GM15510 (cell line): ENCODE measurements around the gene OR51L1.
"Not testable (repeated sequence)": the region's sequence is repeated elsewhere in the genome, so short reads cannot be mapped to it uniquely, and the experiment has no call there.

ENCODE experiments used
- POLR2A ChIP-seq: IDR thresholded peaks from 3 replicates; pipeline ENCODE4 v1.6.1; 2011; ENCODE audit warnings: borderline replicate concordance; ENCODE audit not compliant: insufficient read length; ENCODE audit errors: extremely low read depth

OR51L1 gene

DNA sequence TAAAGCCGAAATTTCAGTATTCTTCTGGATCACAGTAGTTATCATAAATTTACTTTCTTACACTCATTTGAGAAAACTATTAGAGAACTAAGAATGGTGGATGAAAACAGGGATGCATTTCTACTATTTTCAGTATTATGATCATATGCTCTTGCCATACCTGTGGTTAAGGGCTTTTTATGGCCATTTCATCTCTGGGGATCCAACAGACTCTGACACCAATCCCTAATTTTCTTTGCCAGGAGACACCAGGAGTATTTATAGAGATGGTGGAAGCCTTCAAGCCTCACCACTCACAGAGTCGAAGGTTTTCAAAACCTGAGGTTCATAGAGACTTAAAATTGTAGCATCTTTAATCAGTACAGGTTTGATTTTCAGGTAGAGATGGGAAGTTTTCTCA is at the start of gene OR51L1:
Gene OR51L1, plus strand, starts transcription at position 301 of the 400 bp plus-strand sequence. CDS start 4,132 bp downstream, outside the sequence.
- no peak for TF ChIP-seq POLR2A

- no peak for TF ChIP-seq POLR2A
Measured at GRCh38 chr11:4947505-4947904, 47.1 kb upstream of the OR51L1 start, which contains the start of gene OR51A4. Gene OR51A4, minus strand, starts transcription at chr11:4947605. Its CDS starts 505 bp downstream, at chr11:4947100.

DNA sequence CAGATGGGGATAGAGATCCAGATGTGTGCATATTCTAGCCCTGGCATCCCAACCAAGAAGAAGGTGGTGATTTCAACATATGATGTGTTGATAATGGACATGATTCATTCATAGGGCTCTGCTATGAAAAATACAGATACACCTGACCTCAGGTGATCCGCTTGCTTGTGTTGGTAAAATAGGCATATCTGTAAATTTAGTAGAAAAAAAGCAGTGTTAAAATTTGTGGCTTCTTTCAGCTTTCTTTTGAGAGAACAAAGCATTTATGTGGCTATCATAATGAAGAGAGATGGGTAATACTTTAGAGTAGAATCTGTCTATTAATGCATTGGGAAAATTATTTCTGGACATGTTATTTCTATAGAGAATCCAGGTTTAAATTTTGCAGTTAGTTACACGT is 39.0 kb upstream of the OR51L1 start, which contains the start of gene OR51A2:
Gene OR51A2, minus strand, starts transcription at position 101 of the 400 bp plus-strand sequence. Its CDS starts 0 bp downstream, at position 101.
- TF ChIP-seq POLR2A: not testable (repeated sequence)

- TF ChIP-seq POLR2A: no peak
Measured at GRCh38 chr11:4957396-4957795, 37.3 kb upstream of the OR51L1 start.

DNA sequence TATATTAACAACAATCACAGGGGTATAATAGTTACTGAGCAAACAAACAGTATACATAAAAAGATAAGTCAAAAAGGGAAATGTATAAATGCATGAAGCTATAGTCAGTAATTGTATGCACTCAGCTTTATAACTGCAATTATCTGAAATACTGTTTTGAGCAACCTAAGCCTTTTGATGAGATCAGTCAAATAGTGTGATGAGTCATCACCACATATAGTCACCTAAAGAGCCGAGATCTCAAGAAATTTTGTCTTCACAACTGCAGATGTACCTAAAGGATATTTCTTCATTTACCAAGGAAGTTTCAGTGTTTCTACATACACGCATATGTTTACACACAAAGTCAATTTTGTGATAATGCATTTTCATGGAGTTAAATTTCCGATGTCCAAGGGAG is 33.8 kb upstream of the OR51L1 start:
- no peak for TF ChIP-seq POLR2A

GRCh38 chr11:4962816-4963215 is 31.8 kb upstream of the OR51L1 start:
- TF ChIP-seq POLR2A: no peak

DNA sequence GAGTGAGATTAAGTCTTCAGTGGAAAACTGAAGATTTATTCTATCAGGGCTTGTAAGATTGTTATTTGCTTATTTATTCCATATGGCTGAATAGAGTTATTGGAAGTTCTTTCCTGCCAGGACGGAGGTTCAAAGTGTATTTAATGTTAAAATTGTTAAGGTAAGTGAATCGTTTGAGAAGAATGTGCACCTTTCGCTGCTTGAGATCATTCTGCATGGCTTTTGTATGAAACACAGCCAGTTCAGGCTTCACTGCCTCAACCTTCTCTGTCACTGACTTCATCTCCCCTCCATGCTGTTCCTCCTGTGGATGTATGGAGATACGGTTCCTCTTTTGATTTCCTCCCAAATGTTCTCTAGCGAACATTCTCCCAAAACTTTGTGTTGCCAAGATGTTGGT is 19.2 kb upstream of the OR51L1 start:
- TF ChIP-seq POLR2A: no peak

- TF ChIP-seq POLR2A: no peak
Measured at GRCh38 chr11:4979036-4979435, 15.6 kb upstream of the OR51L1 start.

DNA sequence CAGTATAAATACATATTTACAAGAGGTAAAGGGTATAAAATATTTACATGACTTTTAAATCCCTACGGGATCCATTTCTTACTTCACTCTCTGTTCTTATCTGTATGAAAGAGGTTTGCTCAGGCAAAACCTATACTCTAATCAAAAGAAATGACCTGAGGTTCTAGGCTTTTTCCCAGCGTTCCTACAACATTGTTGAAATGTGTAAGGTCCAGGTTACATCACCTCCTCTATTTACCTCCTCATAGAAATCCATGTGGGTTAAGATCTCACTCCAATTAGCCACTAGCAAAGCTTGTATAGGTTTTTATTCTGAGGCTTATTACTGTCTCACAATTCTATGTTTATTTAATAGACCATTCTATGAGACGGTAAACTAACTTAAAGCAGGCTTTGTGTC is 12.0 kb upstream of the OR51L1 start:
- no peak for TF ChIP-seq POLR2A

- no peak for TF ChIP-seq POLR2A
Measured at GRCh38 chr11:4983841-4984240, 10.8 kb upstream of the OR51L1 start.

- no peak for TF ChIP-seq POLR2A
Measured at GRCh38 chr11:4991060-4991459, 3.6 kb upstream of the OR51L1 start.

DNA sequence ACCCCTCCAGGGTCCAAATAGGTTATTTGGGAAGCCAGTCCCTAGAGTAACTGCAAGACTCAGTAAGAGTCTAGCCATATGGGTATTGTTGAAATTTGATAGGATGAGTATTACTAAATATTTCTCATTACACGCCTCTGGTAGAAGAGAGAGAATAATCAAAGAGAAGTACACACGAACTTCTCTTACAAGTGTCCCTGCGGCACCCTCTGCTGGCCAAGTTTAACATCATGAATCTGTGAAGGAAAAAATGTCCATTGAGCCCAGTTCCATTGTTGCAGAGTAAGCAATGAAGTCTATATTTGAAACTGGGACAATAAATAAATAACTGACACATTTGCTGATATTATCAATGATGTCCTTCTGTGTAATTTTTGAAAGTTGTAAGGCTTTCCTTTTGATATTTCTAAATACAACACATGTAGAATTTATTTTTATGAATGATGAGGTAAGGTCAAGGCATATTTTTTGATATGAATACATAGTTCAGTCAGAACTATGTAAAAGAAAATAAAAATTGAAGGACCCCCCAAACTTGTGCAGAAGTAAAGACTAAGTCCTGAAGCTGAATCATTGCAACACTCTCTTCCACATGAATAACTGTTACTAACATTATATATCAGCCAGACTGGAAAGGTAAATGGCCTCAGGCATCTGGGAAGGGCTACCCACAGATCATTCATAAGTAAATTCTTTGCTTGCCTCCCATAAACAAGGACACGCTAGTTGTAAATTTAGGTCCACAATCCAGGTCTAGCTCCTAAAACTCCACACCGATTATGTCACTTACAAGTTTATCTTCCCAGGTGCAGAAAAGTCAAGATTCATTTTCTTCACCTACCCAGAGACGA is 10.0 kb downstream of the OR51L1 start:
- TF ChIP-seq POLR2A: no peak

DNA sequence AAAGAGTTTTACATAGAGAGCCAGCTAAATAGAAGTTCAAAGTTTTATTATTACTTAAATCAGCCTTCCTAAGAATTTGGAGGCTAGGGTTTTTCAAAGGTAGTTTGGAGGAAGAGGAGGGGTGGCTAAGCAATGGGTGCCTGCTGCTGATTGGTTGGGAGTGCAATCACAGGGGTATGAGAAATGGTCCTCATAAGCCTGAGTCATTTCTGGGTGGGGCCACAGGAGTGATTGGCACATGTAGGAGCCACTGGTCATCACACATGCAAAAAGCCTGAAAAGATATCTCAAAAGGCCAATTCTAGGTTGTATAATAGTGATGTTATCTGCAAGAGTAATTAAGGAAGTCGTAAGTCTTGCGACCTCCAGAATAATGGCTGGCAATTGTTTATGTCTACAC is 12.9 kb downstream of the OR51L1 start:
- no peak for TF ChIP-seq POLR2A

GRCh38 chr11:5011254-5011653 is 16.6 kb downstream of the OR51L1 start:
- TF ChIP-seq POLR2A: no peak

DNA sequence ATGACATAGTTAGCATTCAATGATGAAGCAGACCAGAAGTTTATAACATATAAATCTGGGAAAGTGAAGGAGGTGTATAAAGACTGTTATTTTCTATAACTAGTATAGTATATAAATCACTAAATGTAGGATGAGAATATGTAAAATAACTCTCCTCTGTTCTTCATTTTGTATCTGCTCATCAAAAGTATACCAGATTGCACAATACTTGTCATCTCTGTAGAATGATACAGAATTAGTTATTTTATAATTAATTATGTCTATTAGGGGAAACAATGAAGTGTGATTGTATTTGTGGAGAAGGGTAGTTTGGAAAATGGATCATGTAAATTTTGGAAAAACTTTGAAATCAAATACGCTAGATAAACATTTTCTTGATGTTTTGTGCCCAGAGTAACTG is 18.4 kb downstream of the OR51L1 start:
- TF ChIP-seq POLR2A: no peak

DNA sequence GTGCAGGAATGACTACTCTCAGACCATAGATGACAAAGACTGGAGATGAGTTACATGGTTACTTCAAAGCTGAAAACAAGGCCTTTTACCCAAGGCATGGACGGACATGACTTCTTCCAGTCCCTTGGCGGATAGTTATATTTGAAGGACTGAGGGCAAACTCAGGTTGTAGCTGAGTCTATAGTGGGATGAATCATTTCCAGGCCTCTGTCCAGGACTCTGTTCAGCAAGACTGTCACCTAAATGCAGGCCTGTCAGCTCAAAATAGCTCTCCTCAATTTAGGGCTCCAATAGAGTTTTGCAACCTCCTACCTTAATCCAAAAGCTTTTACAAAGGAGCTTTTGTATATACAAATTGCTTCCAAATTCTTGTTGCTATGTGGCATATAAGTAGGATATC is 27.3 kb downstream of the OR51L1 start:
- TF ChIP-seq POLR2A: no peak
